Jurkat, Clone E6-1 (cell line): ENCODE data around the gene ANKRD42.
A peak's percentile ranks its signal among the peaks of the same experiment; 100 is the strongest.

ENCODE experiments used
- DNase-seq: peaks from one replicate; pipeline ENCODE4 v3.0.0-alpha.2; 2011; ENCODE audit warnings: low read depth, low spot score
- H3K4me3 ChIP-seq: 2 replicates; pipeline ENCODE4 v1.5.1; 2011; ENCODE audit warnings: mild to moderate bottlenecking, low read length, control low read depth, moderate library complexity

Gene ANKRD42

DNA sequence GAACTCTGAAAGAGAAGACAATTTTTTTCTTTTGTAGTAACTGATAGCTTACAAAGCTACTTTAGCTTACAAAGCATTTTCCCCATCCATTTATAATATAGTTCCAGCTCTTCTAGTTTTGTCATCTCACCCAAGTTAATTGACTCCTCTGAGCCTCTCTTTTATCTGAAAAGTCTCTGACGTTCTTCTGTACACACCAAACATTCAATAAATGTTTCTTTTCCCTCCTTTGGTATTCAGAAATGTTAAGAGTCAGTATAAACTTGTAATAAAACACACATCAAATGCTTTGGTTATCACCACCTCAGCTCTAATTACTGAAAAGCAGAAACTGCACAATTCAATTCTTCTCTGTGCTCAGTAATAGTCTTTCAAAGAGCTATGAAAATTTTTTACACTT is 86.7 kb downstream of the ANKRD42 start:
- DNase-seq, result no peak
- H3K4me3 ChIP-seq, result no peak overlapping the region

GRCh38 chr11:83282084-83282716 is 88.7 kb downstream of the ANKRD42 start:
- DNase-seq, result no peak
- H3K4me3 ChIP-seq, result no peak overlapping the region

- H3K4me3 ChIP-seq, result peak overlapping the region; percentile 90
- no peak for DNase-seq
These were observed 91.1 kb downstream of the ANKRD42 start for GRCh38 chr11:83284501-83285150.

- DNase-seq, result no peak
- peak overlapping the region; percentile 90 for H3K4me3 ChIP-seq
These were observed 91.7 kb downstream of the ANKRD42 start for GRCh38 chr11:83285151-83285770.

GRCh38 chr11:83285771-83286528 is 92.4 kb downstream of the ANKRD42 start, which contains the start of gene CCDC90B:
CCDC90B (minus strand) TSS chr11:83286367; CDS start chr11:83285972, 395 bp downstream.
- H3K4me3 ChIP-seq, result peak within 1 kb of the TSS; percentile 90
- DNase-seq, result peak; percentile 97

- no peak for DNase-seq
- H3K4me3 ChIP-seq, result no peak overlapping the region
These were observed 94.1 kb downstream of the ANKRD42 start for GRCh38 chr11:83287631-83288030.

DNA sequence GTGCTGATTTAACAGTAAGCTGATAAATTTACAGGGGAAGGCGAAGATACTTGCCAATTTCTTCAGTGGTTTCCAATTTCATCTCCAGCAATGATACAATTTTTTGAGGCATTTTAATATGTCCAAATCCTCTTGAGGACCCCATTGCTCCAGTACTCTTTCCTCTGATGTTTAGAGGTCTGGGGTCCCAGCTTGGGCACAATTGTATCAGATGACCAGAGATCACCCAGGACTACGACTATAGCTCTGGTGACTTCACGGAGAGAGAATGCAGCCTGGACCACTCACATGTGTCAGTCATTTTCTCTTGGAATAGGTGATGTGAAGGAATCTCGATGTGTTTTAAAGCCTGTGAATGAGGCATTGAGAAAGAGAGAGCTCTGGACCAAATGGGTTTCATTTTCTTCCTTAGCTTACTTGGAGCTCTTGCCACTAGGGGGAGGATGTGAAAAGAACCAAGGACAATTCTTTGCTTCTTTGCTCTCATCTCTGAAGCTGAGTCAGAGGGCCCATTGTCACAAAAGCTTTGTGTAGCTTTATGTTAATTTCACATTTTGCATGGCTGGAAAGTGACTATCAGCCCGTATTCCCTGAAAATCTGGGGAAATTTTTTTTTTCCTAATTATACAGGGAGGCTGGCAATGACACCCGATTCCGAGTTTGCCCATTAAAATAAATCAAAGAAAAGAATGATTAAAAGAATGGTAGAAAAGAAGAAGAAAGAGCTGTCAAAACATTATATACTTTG is 99.4 kb downstream of the ANKRD42 start:
- DNase-seq, result peak; percentile 31

DNA sequence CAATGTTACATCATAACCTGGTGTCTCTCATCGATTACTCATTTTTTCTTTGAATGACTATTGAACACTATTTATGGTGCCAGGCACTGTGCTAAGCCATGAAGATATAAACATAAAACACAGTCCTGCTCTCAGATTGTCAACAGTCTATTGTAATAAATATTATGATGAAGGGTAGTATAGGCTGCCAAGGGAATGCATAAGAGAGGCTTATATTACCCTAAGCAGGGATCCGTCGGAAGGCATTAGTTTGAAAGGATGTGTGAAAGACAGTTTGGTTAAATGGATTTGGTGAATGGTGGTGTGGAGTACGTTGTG is 99.9 kb downstream of the ANKRD42 start:
- no peak overlapping the region for H3K4me3 ChIP-seq
- no peak for DNase-seq

More for the DNA sequence above, 99.4 kb downstream of the ANKRD42 start:
- no peak overlapping the region for H3K4me3 ChIP-seq

DNA sequence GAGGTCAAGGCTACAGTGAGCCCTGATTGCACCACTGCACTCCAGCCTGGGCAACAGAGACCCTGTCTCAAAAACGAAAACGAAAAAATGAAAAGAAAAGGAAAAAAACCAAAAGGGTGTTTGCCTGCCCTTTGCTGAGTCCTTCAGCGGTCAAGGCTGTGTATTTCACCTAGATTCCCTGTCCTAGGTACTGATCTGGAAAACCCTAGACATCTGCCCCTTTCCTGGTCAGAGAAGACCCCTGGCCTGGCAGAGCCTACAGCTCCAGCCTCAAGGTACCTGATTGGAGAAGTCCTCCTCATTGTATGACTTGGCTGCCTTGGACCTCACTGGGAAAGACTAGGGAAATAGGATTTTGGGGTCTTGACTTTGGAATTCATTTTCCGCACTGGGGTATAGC is 100.7 kb downstream of the ANKRD42 start:
- H3K4me3 ChIP-seq, result no peak overlapping the region
- no peak for DNase-seq
